Erythroblast (primary cell): Measurements from ENCODE around the gene ANKRD6.

Source experiments
- GATA1 ChIP-seq: IDR thresholded peaks from 2 replicates; pipeline ENCODE4 v1.6.1; 2011; ENCODE audit warnings: low read depth, mild to moderate bottlenecking, control low read depth, low read length, moderate library complexity
- POLR2A ChIP-seq: IDR thresholded peaks from 2 replicates; pipeline ENCODE4 v1.6.1; 2011; ENCODE audit warnings: mild to moderate bottlenecking, low read length

DNA sequence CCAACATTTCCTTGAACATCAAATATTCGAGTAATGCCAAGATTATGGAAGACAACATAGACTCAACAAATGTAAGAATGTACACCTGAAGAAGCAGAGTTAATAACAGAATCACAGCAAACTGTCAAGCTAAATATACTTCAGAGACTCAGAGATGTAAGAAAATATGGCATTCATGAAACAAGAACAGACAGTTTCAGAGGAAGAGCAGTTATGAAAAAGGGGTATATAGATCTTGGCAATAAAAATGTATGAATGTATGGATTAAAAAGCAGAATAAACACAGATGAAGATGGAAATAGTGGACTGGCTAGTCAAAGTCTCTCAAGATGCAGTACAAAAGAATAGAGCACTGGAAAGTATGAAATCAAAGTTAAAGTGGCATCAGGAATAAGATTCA lies 39.3 kb upstream of the ANKRD6 start:
- TF ChIP-seq POLR2A (no peak), GATA1 (no peak)
